HuH-7.5 (cell line): ENCODE results near the gene CSTF1.
"Not testable (repeated sequence)": the region's sequence is repeated elsewhere in the genome, so short reads cannot be mapped to it uniquely, and the experiment has no call there.

Source experiments
- DNase-seq: peaks from one replicate; pipeline ENCODE4 v3.0.0; 2011; ENCODE audit warnings: low spot score

CSTF1 gene

GRCh38 chr20:56409521-56409920 is 17.1 kb downstream of the CSTF1 start:
- no peak for DNase-seq

GRCh38 chr20:56409956-56410355 is 17.5 kb downstream of the CSTF1 start:
- no peak for DNase-seq

- not testable (repeated sequence) for DNase-seq
These were observed 18.8 kb downstream of the CSTF1 start for GRCh38 chr20:56411287-56411686.

GRCh38 chr20:56411759-56412472 is 19.5 kb downstream of the CSTF1 start, which contains the start of gene CASS4:
CASS4 (plus strand) TSS chr20:56412260; CDS start chr20:56412459, 199 bp downstream.
- DNase-seq = no peak

GRCh38 chr20:56412473-56412790 is 20.0 kb downstream of the CSTF1 start:
- no peak for DNase-seq

GRCh38 chr20:56412949-56413348 is 20.5 kb downstream of the CSTF1 start:
- DNase-seq = no peak

GRCh38 chr20:56414842-56415765 is 22.7 kb downstream of the CSTF1 start:
- DNase-seq = no peak

GRCh38 chr20:56417402-56417801 is 25.0 kb downstream of the CSTF1 start:
- no peak for DNase-seq

- DNase-seq = no peak
These were observed 25.5 kb downstream of the CSTF1 start for GRCh38 chr20:56417911-56418310.

GRCh38 chr20:56418385-56418861 is 26.0 kb downstream of the CSTF1 start:
- no peak for DNase-seq

- no peak for DNase-seq
These were observed 27.6 kb downstream of the CSTF1 start for GRCh38 chr20:56420028-56420427.

- no peak for DNase-seq
These were observed 28.7 kb downstream of the CSTF1 start for GRCh38 chr20:56420940-56421688.

GRCh38 chr20:56422076-56422823 is 29.8 kb downstream of the CSTF1 start:
- no peak for DNase-seq

GRCh38 chr20:56422824-56423189 is 30.4 kb downstream of the CSTF1 start:
- no peak for DNase-seq

- DNase-seq = no peak
These were observed 30.8 kb downstream of the CSTF1 start for GRCh38 chr20:56423211-56423610.

GRCh38 chr20:56423886-56424285 is 31.4 kb downstream of the CSTF1 start:
- DNase-seq = no peak

- no peak for DNase-seq
These were observed 32.5 kb downstream of the CSTF1 start for GRCh38 chr20:56424931-56425330.

- DNase-seq = no peak
These were observed 33.6 kb downstream of the CSTF1 start for GRCh38 chr20:56426026-56426425.

- no peak for DNase-seq
These were observed 34.5 kb downstream of the CSTF1 start for GRCh38 chr20:56426926-56427325.

GRCh38 chr20:56427797-56428196 is 35.4 kb downstream of the CSTF1 start:
- no peak for DNase-seq

GRCh38 chr20:56428410-56428809 is 36.0 kb downstream of the CSTF1 start:
- DNase-seq = no peak

- DNase-seq = no peak
These were observed 36.4 kb downstream of the CSTF1 start for GRCh38 chr20:56428881-56429280.
